ENCODE measurements around the gene LCN6. TPM values are rescaled to one million over a fixed set of nuclear protein-coding genes. Genes with fewer than 3 reads are reported as not detected.
"Not testable (repeated sequence)": the region's sequence is repeated elsewhere in the genome, so short reads cannot be mapped to it uniquely, and the experiment has no call there.

Gene LCN6
- total and polyA plus RNA-seq, 5 experiments from 2014 or later: not detected

- Mint-ChIP-seq H3K9me3 (peaks cover 2 to 30% (median 18%) of the 10 kb centered on the region in 9 donors), H3K27ac (peak overlapping the region in 1 of 10 donors; percentile 1), H3K27me3 (peaks cover 0 to 19% (median 3%) of the 10 kb centered on the region in 5 donors), H3K36me3 (peaks cover 0 to 15% (median 7%) of the 10 kb centered on the region in 3 donors)
- H3K4me1 Mint-ChIP-seq, ATAC-seq, POLR2A ChIA-PET, H3K4me3 Mint-ChIP-seq: not testable (repeated sequence)
- peak in 1 of 10 donors; percentile 22 for DNase-seq
Observed at GRCh38 chr9:136755302-136756133, 7.2 kb upstream of the LCN6 start.

GRCh38 chr9:136754626-136755301 is 6.4 kb upstream of the LCN6 start:
- peaks cover 0 to 3% (median 0%) of the 10 kb centered on the region in 4 donors for H3K4me1 Mint-ChIP-seq
- H3K27ac Mint-ChIP-seq: no peak overlapping the region
- peaks cover 2 to 32% (median 18%) of the 10 kb centered on the region in 9 donors for H3K9me3 Mint-ChIP-seq
- no peak for ATAC-seq
- H3K27me3 Mint-ChIP-seq: peaks cover 0 to 15% (median 2%) of the 10 kb centered on the region in 5 donors
- peak in 1 of 10 donors; percentile 40 for DNase-seq
- no peak overlapping the region for H3K4me3 Mint-ChIP-seq
- POLR2A ChIA-PET: no interaction called here
- peaks cover 0 to 15% (median 7%) of the 10 kb centered on the region in 3 donors for H3K36me3 Mint-ChIP-seq

GRCh38 chr9:136754059-136754572 is 5.8 kb upstream of the LCN6 start:
- ATAC-seq: no peak
- H3K4me1 Mint-ChIP-seq: peaks cover 0 to 9% (median 0%) of the 10 kb centered on the region in 4 donors
- no peak for DNase-seq
- H3K4me3 Mint-ChIP-seq: no peak overlapping the region
- H3K9me3 Mint-ChIP-seq: peaks cover 2 to 32% (median 18%) of the 10 kb centered on the region in 9 donors
- H3K27ac Mint-ChIP-seq: no peak overlapping the region
- peaks cover 0 to 15% (median 7%) of the 10 kb centered on the region in 3 donors for H3K36me3 Mint-ChIP-seq
- peaks cover 0 to 16% (median 2%) of the 10 kb centered on the region in 5 donors for H3K27me3 Mint-ChIP-seq
- POLR2A ChIA-PET: no interaction called here

- Mint-ChIP-seq H3K9me3 (peaks cover 2 to 32% (median 18%) of the 10 kb centered on the region in 9 donors), H3K27me3 (peaks cover 0 to 18% (median 2%) of the 10 kb centered on the region in 5 donors), H3K4me1 (peaks cover 0 to 11% (median 0%) of the 10 kb centered on the region in 4 donors), H3K4me3 (no peak overlapping the region), H3K36me3 (peaks cover 0 to 15% (median 7%) of the 10 kb centered on the region in 3 donors), H3K27ac (no peak overlapping the region)
- ATAC-seq: no peak
- DNase-seq: no peak
- POLR2A ChIA-PET: no interaction called here
Observed at GRCh38 chr9:136753371-136754058, 5.2 kb upstream of the LCN6 start.

GRCh38 chr9:136751814-136752213 is 3.5 kb upstream of the LCN6 start:
- DNase-seq: no peak
- no peak overlapping the region for H3K27ac Mint-ChIP-seq

GRCh38 chr9:136751244-136751643 is 2.9 kb upstream of the LCN6 start:
- H3K27me3 Mint-ChIP-seq: peaks cover 0 to 16% (median 2%) of the 10 kb centered on the region in 5 donors
- no peak for DNase-seq
- peaks cover 0 to 15% (median 7%) of the 10 kb centered on the region in 3 donors for H3K36me3 Mint-ChIP-seq
- POLR2A ChIA-PET: no interaction called here
- peaks cover 2 to 32% (median 18%) of the 10 kb centered on the region in 9 donors for H3K9me3 Mint-ChIP-seq
- ATAC-seq: no peak
- H3K4me1 Mint-ChIP-seq: peaks cover 0 to 14% (median 0%) of the 10 kb centered on the region in 4 donors
- H3K27ac Mint-ChIP-seq: no peak overlapping the region
- no peak overlapping the region for H3K4me3 Mint-ChIP-seq

More at GRCh38 chr9:136751814-136752213, 3.5 kb upstream of the LCN6 start:
- H3K9me3 Mint-ChIP-seq: peaks cover 2 to 32% (median 18%) of the 10 kb centered on the region in 9 donors
- no peak overlapping the region for H3K4me3 Mint-ChIP-seq
- peaks cover 0 to 14% (median 0%) of the 10 kb centered on the region in 4 donors for H3K4me1 Mint-ChIP-seq
- POLR2A ChIA-PET: no interaction called here
- peaks cover 0 to 21% (median 2%) of the 10 kb centered on the region in 5 donors for H3K27me3 Mint-ChIP-seq
- peaks cover 0 to 15% (median 7%) of the 10 kb centered on the region in 3 donors for H3K36me3 Mint-ChIP-seq
- no peak for ATAC-seq

- H3K4me3 Mint-ChIP-seq: no peak overlapping the region
- POLR2A ChIA-PET: no interaction called here
- peaks cover 2 to 28% (median 18%) of the 10 kb centered on the region in 9 donors for H3K9me3 Mint-ChIP-seq
- no peak for ATAC-seq
- H3K36me3 Mint-ChIP-seq: peaks cover 0 to 15% (median 7%) of the 10 kb centered on the region in 3 donors
- H3K27ac Mint-ChIP-seq: no peak overlapping the region
- H3K27me3 Mint-ChIP-seq: peaks cover 0 to 12% (median 2%) of the 10 kb centered on the region in 5 donors
- DNase-seq: no peak
- H3K4me1 Mint-ChIP-seq: peaks cover 0 to 14% (median 0%) of the 10 kb centered on the region in 4 donors
Observed at GRCh38 chr9:136750526-136750925, 2.2 kb upstream of the LCN6 start.

GRCh38 chr9:136748666-136749611 is 614 bp upstream of the LCN6 start:
- H3K36me3 Mint-ChIP-seq: peaks cover 0 to 15% (median 7%) of the 10 kb centered on the region in 3 donors
- DNase-seq: no peak
- peaks cover 0 to 13% (median 0%) of the 10 kb centered on the region in 4 donors for H3K4me1 Mint-ChIP-seq
- H3K27ac Mint-ChIP-seq: peak overlapping the region in 1 of 10 donors; percentile 31
- no peak for ATAC-seq
- no peak overlapping the region for H3K4me3 Mint-ChIP-seq
- peaks cover 0 to 9% (median 0%) of the 10 kb centered on the region in 5 donors for H3K27me3 Mint-ChIP-seq
- POLR2A ChIA-PET: interaction anchor here (0.6 to 1.7 kb wide), 3 partner anchors 19 to 22 kb away, joined by 3 to 5 read pairs (median 4); no protein-coding TSS in a partner anchor
- peaks cover 2 to 27% (median 18%) of the 10 kb centered on the region in 9 donors for H3K9me3 Mint-ChIP-seq

- no peak for DNase-seq
- POLR2A ChIA-PET: no interaction called here
- H3K4me1 Mint-ChIP-seq: peaks cover 0 to 13% (median under 1%) of the 10 kb centered on the region in 4 donors
Observed at GRCh38 chr9:136747161-136748060, 914 bp downstream of the LCN6 start.

GRCh38 chr9:136746621-136747020 is 1.7 kb downstream of the LCN6 start:
- H3K27ac Mint-ChIP-seq: no peak overlapping the region
- POLR2A ChIA-PET: no interaction called here
- ATAC-seq: no peak
- H3K4me3 Mint-ChIP-seq: no peak overlapping the region
- peaks cover 0 to 6% (median 0%) of the 10 kb centered on the region in 5 donors for H3K27me3 Mint-ChIP-seq
- H3K9me3 Mint-ChIP-seq: peaks cover 0 to 14% (median 3%) of the 10 kb centered on the region in 9 donors
- peaks cover 0 to 15% (median 5%) of the 10 kb centered on the region in 4 donors for H3K4me1 Mint-ChIP-seq
- H3K36me3 Mint-ChIP-seq: peaks cover 0 to 3% (median 0%) of the 10 kb centered on the region in 3 donors
- DNase-seq: no peak

More at GRCh38 chr9:136747161-136748060, 914 bp downstream of the LCN6 start:
- Mint-ChIP-seq H3K36me3 (peaks cover 0 to 10% (median 3%) of the 10 kb centered on the region in 3 donors), H3K27ac (peak overlapping the region in 2 of 10 donors; percentile 33 to 49), H3K27me3 (peaks cover 0 to 8% (median 0%) of the 10 kb centered on the region in 5 donors), H3K9me3 (peaks cover 0 to 22% (median 11%) of the 10 kb centered on the region in 9 donors), H3K4me3 (no peak overlapping the region)
- ATAC-seq: no peak

All from naive thymus-derived CD8-positive, alpha-beta T cell (primary cell).